ENCODE data around the gene ASPHD2.

The ASPHD2 gene

GRCh38 chr22:26450453-26451185 is 21.6 kb downstream of the ASPHD2 start:
- Histone ChIP-seq H3K36me3 (ENCODE audit: control insufficient read depth in 4 of 4, insufficient read depth in 4 of 4, low read length in 3 of 4) (peaks cover 0 to 49% (median 39%) of the 10 kb centered on the region in 4 experiments), H3K27me3 (replicated peaks in 2 of 5; ENCODE audit: control insufficient read depth in 4 of 5, insufficient read depth in 5 of 5, low read length in 4 of 5) (no peaks in the 10 kb centered on the region), H3K4me3 (ENCODE audit: control insufficient read depth in 1 of 7, extremely low read depth in 1 of 7, insufficient read depth in 4 of 7, low read depth in 2 of 7, low read length in 6 of 7) (no peak overlapping the region), H3K4me1 (ENCODE audit: control extremely low read depth in 1 of 4, control insufficient read depth in 4 of 4, insufficient read depth in 4 of 4, low read length in 3 of 4) (no peaks in the 10 kb centered on the region), H3K9me3 (ENCODE audit: control extremely low read depth in 1 of 5, control insufficient read depth in 4 of 5, insufficient read depth in 2 of 5, low read depth in 1 of 5, low read length in 4 of 5) (no peaks in the 10 kb centered on the region), H3K27ac (ENCODE audit: insufficient read depth in 1 of 2, low read depth in 1 of 2, low read length in 2 of 2, poor library complexity in 1 of 2, severe bottlenecking in 2 of 2) (no peak overlapping the region)
- ChIA-PET CTCF (interaction anchor here (1.2 kb wide), 1 partner anchor 10 kb away, joined by 10 read pairs; no protein-coding TSS in a partner anchor), POLR2A (no interaction called here)
- WGBS (ENCODE audit: insufficient coverage), result 89% methylated on average over 7 of the region's 9 CpGs
- no peak for DNase-seq

- H3K4me1 ChIP-seq (ENCODE audit: control extremely low read depth in 1 of 4, control insufficient read depth in 4 of 4, insufficient read depth in 4 of 4, low read length in 3 of 4), result no peaks in the 10 kb centered on the region
- no peak overlapping the region for H3K27ac ChIP-seq (ENCODE audit: insufficient read depth in 1 of 2, low read depth in 1 of 2, low read length in 2 of 2, poor library complexity in 1 of 2, severe bottlenecking in 2 of 2)
- ChIA-PET CTCF (interaction anchor here (0.9 to 2.2 kb wide), 6 partner anchors 9 to 90 kb away, joined by 3 to 10 read pairs (median 6); no protein-coding TSS in a partner anchor), POLR2A (no interaction called here)
- no peaks in the 10 kb centered on the region for H3K27me3 ChIP-seq (replicated peaks in 2 of 5; ENCODE audit: control insufficient read depth in 4 of 5, insufficient read depth in 5 of 5, low read length in 4 of 5)
- no peak overlapping the region for H3K4me3 ChIP-seq (ENCODE audit: control insufficient read depth in 1 of 7, extremely low read depth in 1 of 7, insufficient read depth in 4 of 7, low read depth in 2 of 7, low read length in 6 of 7)
- WGBS (ENCODE audit: insufficient coverage), result 97% methylated on average over 20 of the region's 23 CpGs
- no peaks in the 10 kb centered on the region for H3K9me3 ChIP-seq (ENCODE audit: control extremely low read depth in 1 of 5, control insufficient read depth in 4 of 5, insufficient read depth in 2 of 5, low read depth in 1 of 5, low read length in 4 of 5)
- H3K36me3 ChIP-seq (ENCODE audit: control insufficient read depth in 4 of 4, insufficient read depth in 4 of 4, low read length in 3 of 4), result peaks cover 0 to 60% (median 48%) of the 10 kb centered on the region in 4 experiments
- no peak for DNase-seq
Observed at GRCh38 chr22:26452236-26453016, 23.4 kb downstream of the ASPHD2 start.

GRCh38 chr22:26453216-26453615 is 24.2 kb downstream of the ASPHD2 start:
- no peaks in the 10 kb centered on the region for H3K4me1 ChIP-seq (ENCODE audit: control extremely low read depth in 1 of 4, control insufficient read depth in 4 of 4, insufficient read depth in 4 of 4, low read length in 3 of 4)
- no peaks in the 10 kb centered on the region for H3K9me3 ChIP-seq (ENCODE audit: control extremely low read depth in 1 of 5, control insufficient read depth in 4 of 5, insufficient read depth in 2 of 5, low read depth in 1 of 5, low read length in 4 of 5)
- ChIA-PET POLR2A (interaction anchor here (0.6 kb wide), 1 partner anchor 81 kb away, joined by 3 read pairs; no protein-coding TSS in a partner anchor), CTCF (interaction anchor here (1.5 to 2.2 kb wide), 3 partner anchors 8 to 91 kb away, joined by 3 to 10 read pairs (median 8); no protein-coding TSS in a partner anchor)
- no peaks in the 10 kb centered on the region for H3K27me3 ChIP-seq (replicated peaks in 2 of 5; ENCODE audit: control insufficient read depth in 4 of 5, insufficient read depth in 5 of 5, low read length in 4 of 5)
- no peak for DNase-seq
- peaks cover 0 to 68% (median 56%) of the 10 kb centered on the region in 4 experiments for H3K36me3 ChIP-seq (ENCODE audit: control insufficient read depth in 4 of 4, insufficient read depth in 4 of 4, low read length in 3 of 4)
- WGBS (ENCODE audit: insufficient coverage), result 97% methylated on average over 6 of the region's 9 CpGs
- no peak overlapping the region for H3K27ac ChIP-seq (ENCODE audit: insufficient read depth in 1 of 2, low read depth in 1 of 2, low read length in 2 of 2, poor library complexity in 1 of 2, severe bottlenecking in 2 of 2)
- no peak overlapping the region for H3K4me3 ChIP-seq (ENCODE audit: control insufficient read depth in 1 of 7, extremely low read depth in 1 of 7, insufficient read depth in 4 of 7, low read depth in 2 of 7, low read length in 6 of 7)

- H3K27me3 ChIP-seq (replicated peaks in 2 of 5; ENCODE audit: control insufficient read depth in 4 of 5, insufficient read depth in 5 of 5, low read length in 4 of 5), result no peaks in the 10 kb centered on the region
- POLR2A ChIA-PET, result no interaction called here
- no peak for DNase-seq
- no peak overlapping the region for H3K4me3 ChIP-seq (ENCODE audit: control insufficient read depth in 1 of 7, extremely low read depth in 1 of 7, insufficient read depth in 4 of 7, low read depth in 2 of 7, low read length in 6 of 7)
- CTCF ChIA-PET, result interaction anchor here (1.5 to 2.2 kb wide), 2 partner anchors 7 to 10 kb away, joined by 8 to 10 read pairs; no protein-coding TSS in a partner anchor
- H3K36me3 ChIP-seq (ENCODE audit: control insufficient read depth in 4 of 4, insufficient read depth in 4 of 4, low read length in 3 of 4), result peaks cover 0 to 74% (median 63%) of the 10 kb centered on the region in 4 experiments
- H3K4me1 ChIP-seq (ENCODE audit: control extremely low read depth in 1 of 4, control insufficient read depth in 4 of 4, insufficient read depth in 4 of 4, low read length in 3 of 4), result no peaks in the 10 kb centered on the region
- no peaks in the 10 kb centered on the region for H3K9me3 ChIP-seq (ENCODE audit: control extremely low read depth in 1 of 5, control insufficient read depth in 4 of 5, insufficient read depth in 2 of 5, low read depth in 1 of 5, low read length in 4 of 5)
- no peak overlapping the region for H3K27ac ChIP-seq (ENCODE audit: insufficient read depth in 1 of 2, low read depth in 1 of 2, low read length in 2 of 2, poor library complexity in 1 of 2, severe bottlenecking in 2 of 2)
- 100% methylated on average over 3 of the region's 5 CpGs for WGBS (ENCODE audit: insufficient coverage)
Observed at GRCh38 chr22:26453812-26454500, 24.9 kb downstream of the ASPHD2 start.

- no peaks in the 10 kb centered on the region for H3K4me1 ChIP-seq (ENCODE audit: control extremely low read depth in 1 of 4, control insufficient read depth in 4 of 4, insufficient read depth in 4 of 4, low read length in 3 of 4)
- no peaks in the 10 kb centered on the region for H3K27me3 ChIP-seq (replicated peaks in 2 of 5; ENCODE audit: control insufficient read depth in 4 of 5, insufficient read depth in 5 of 5, low read length in 4 of 5)
- H3K9me3 ChIP-seq (ENCODE audit: control extremely low read depth in 1 of 5, control insufficient read depth in 4 of 5, insufficient read depth in 2 of 5, low read depth in 1 of 5, low read length in 4 of 5), result no peaks in the 10 kb centered on the region
- POLR2A ChIA-PET, result no interaction called here
- CTCF ChIA-PET, result interaction anchor here (1.2 to 1.9 kb wide), 2 partner anchors 60 to 63 kb away, joined by 3 to 4 read pairs; no protein-coding TSS in a partner anchor
- no peak for DNase-seq
- H3K27ac ChIP-seq (ENCODE audit: insufficient read depth in 1 of 2, low read depth in 1 of 2, low read length in 2 of 2, poor library complexity in 1 of 2, severe bottlenecking in 2 of 2), result no peak overlapping the region
- H3K36me3 ChIP-seq (ENCODE audit: control insufficient read depth in 4 of 4, insufficient read depth in 4 of 4, low read length in 3 of 4), result peaks cover 7 to 73% (median 66%) of the 10 kb centered on the region in 4 experiments
- H3K4me3 ChIP-seq (ENCODE audit: control insufficient read depth in 1 of 7, extremely low read depth in 1 of 7, insufficient read depth in 4 of 7, low read depth in 2 of 7, low read length in 6 of 7), result no peak overlapping the region
- 98% methylated on average over 26 of the region's 26 CpGs for WGBS (ENCODE audit: insufficient coverage)
Observed at GRCh38 chr22:26457661-26458272, 28.7 kb downstream of the ASPHD2 start.

GRCh38 chr22:26460202-26460601 is 31.1 kb downstream of the ASPHD2 start:
- ChIA-PET CTCF (interaction anchor here (0.9 to 7.3 kb wide), 27 partner anchors 7 to 205 kb away, joined by 3 to 94 read pairs (median 7); no protein-coding TSS in a partner anchor), POLR2A (no interaction called here)
- Histone ChIP-seq H3K27ac (ENCODE audit: insufficient read depth in 1 of 2, low read depth in 1 of 2, low read length in 2 of 2, poor library complexity in 1 of 2, severe bottlenecking in 2 of 2) (no peak overlapping the region), H3K4me3 (ENCODE audit: control insufficient read depth in 1 of 7, extremely low read depth in 1 of 7, insufficient read depth in 4 of 7, low read depth in 2 of 7, low read length in 6 of 7) (no peak overlapping the region), H3K9me3 (ENCODE audit: control extremely low read depth in 1 of 5, control insufficient read depth in 4 of 5, insufficient read depth in 2 of 5, low read depth in 1 of 5, low read length in 4 of 5) (no peaks in the 10 kb centered on the region), H3K4me1 (ENCODE audit: control extremely low read depth in 1 of 4, control insufficient read depth in 4 of 4, insufficient read depth in 4 of 4, low read length in 3 of 4) (no peaks in the 10 kb centered on the region), H3K36me3 (ENCODE audit: control insufficient read depth in 4 of 4, insufficient read depth in 4 of 4, low read length in 3 of 4) (peaks cover 16 to 82% (median 75%) of the 10 kb centered on the region in 4 experiments), H3K27me3 (replicated peaks in 2 of 5; ENCODE audit: control insufficient read depth in 4 of 5, insufficient read depth in 5 of 5, low read length in 4 of 5) (no peaks in the 10 kb centered on the region)
- DNase-seq, result no peak
- WGBS (ENCODE audit: insufficient coverage), result 92% methylated on average over 5 of the region's 6 CpGs

All from common myeloid progenitor, CD34-positive (primary cell).